Stomach (tissue), 9 donors: ENCODE results near the gene IPCEF1. TPM values are rescaled to one million over a fixed set of nuclear protein-coding genes. Genes with fewer than 3 reads are reported as not detected.

Experiments used
- DNase-seq, 2 donors: peaks; one replicate each; pipeline versions ENCODE4 v3.0.0 to v3.0.0-alpha.2; 2013 to 2019
- H3K27ac ChIP-seq, 5 donors: fragments of 200-600 bp in 4 of 5; sonication (generic) in 4 of 5; one replicate each; pipeline ENCODE4 v1.5.1; 2013 to 2019; ENCODE audit warnings: mild to moderate bottlenecking in 1 of 5, moderate library complexity in 1 of 5
- H3K27me3 ChIP-seq, 3 donors: fragments of 200-600 bp; sonication (generic); one replicate each; pipeline ENCODE4 v1.5.1; 2017 to 2019; ENCODE audit warnings: mixed run types in 1 of 3
- H3K36me3 ChIP-seq, 4 donors: fragments of 200-600 bp; sonication (generic); 1 replicate in 3 of 4; 2 replicates in 1 of 4; pipeline ENCODE4 v1.5.1; 2016 to 2019
- H3K4me1 ChIP-seq, 4 donors: fragments of 200-600 bp; sonication (generic); one replicate each; pipeline ENCODE4 v1.5.1; 2016 to 2019
- H3K4me3 ChIP-seq, 4 donors: fragments of 200-600 bp; sonication (generic) in 3 of 4; one replicate each; pipeline ENCODE4 v1.5.1; 2016 to 2019; ENCODE audit warnings: mild to moderate bottlenecking in 1 of 4
- H3K9me3 ChIP-seq, 4 donors: fragments of 200-600 bp; sonication (generic); one replicate each; pipeline ENCODE4 v1.5.1; 2016 to 2019
- EP300 ChIP-seq: sonication (generic); formaldehyde crosslinking; IDR thresholded peaks from one replicate; pipeline ENCODE4 v1.6.1; 2017; ENCODE audit warnings: antibody characterized with exemption
- POLR2A ChIP-seq, 4 donors: fragments of 450-650 bp; IDR thresholded peaks; one replicate each; pipeline ENCODE4 v1.6.1; 2016; ENCODE audit warnings: antibody characterized with exemption in 4 of 4, control low read depth in 2 of 4, mild to moderate bottlenecking in 1 of 4, moderate library complexity in 1 of 4
- POLR2AphosphoS5 ChIP-seq, 3 donors: sonication (generic); formaldehyde crosslinking; IDR thresholded peaks; one replicate each; pipeline ENCODE4 v1.6.1; 2016; ENCODE audit warnings: antibody characterized with exemption in 3 of 3
- WGBS, 5 donors: extraction: QIAGEN DNeasy Blood & Tissue Kit in 3 of 5; methylation state at CpG; one replicate each; pipeline versions ENCODE4 v1.1.5 to v1.1.7; 2013 to 2018; 5-methylcytosine and 5-hydroxymethylcytosine counted together
- intact Hi-C: fragments of 100-400 bp; cut with DNase I; formaldehyde crosslinking; loops from one replicate; pipeline ENCODE4 v1.15.1; 2023; ENCODE audit warnings: low total_unique reads
- polyA plus RNA-seq, 3 donors: library from polyadenylated mRNA; stranded (reverse); fragments of 200-250 nt; gene quantifications; one replicate each; pipeline ENCODE4 v1.2.3, GENCODE V29; 2013
- total RNA-seq, 5 donors: library from RNA; depleted of rRNA; stranded (reverse); fragments of >200 nt; gene quantifications; one replicate each; pipeline versions ENCODE4 v1.1.0 to v1.2.3, GENCODE V29; 2014 to 2016
- TF ChIP-seq, protein P1 (sequence below), 7 experiments: fragments of 450-650 bp in 4 of 7; fragments of 200-600 bp in 3 of 7; sonication (generic) in 3 of 7; IDR thresholded peaks; one replicate each; pipeline ENCODE4 v1.5.1; 2016 to 2019; ENCODE audit warnings: antibody characterized with exemption in 7 of 7, control low read depth in 2 of 7, mild to moderate bottlenecking in 1 of 7
- donor health status: healthy with polysubstance abuse.
- donor health status: Bipolar disorder and iron deficiency.
- donor health status: healthy.

Gene IPCEF1
- total and polyA plus RNA-seq, 8 donors = under 0.01 to 47.1 (median 1.4) TPM; not detected in 2

DNA sequence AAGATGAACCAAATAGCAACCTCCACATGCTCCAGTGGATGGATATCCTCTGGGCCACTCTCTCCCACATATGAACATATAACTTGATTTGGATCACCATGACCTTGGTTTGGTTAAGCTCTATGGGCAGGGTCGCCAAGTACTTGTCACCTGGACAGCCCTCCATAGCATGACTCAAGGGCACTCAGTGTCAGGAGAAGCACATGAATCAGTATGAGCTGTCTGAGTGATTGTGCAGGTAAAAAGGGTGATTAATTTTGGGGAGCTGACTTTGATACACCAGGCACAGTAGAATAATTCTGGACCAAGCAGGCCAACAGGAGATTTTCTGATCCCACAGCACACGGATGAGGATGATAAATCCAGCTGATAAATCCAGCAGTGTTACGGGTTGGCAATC is 243.2 kb downstream of the IPCEF1 start:
- Histone ChIP-seq H3K36me3 (no peaks in the 10 kb centered on the region), H3K4me1 (no peaks in the 10 kb centered on the region), H3K4me3 (no peak overlapping the region), H3K9me3 (no peaks in the 10 kb centered on the region), H3K27me3 (no peaks in the 10 kb centered on the region), H3K27ac (no peak overlapping the region)
- DNase-seq = no peak
- WGBS, 5 donors = 84 to 91% (median 90%) methylated on average over 3 of the region's 3 CpGs
- TF ChIP-seq, protein P1, sequence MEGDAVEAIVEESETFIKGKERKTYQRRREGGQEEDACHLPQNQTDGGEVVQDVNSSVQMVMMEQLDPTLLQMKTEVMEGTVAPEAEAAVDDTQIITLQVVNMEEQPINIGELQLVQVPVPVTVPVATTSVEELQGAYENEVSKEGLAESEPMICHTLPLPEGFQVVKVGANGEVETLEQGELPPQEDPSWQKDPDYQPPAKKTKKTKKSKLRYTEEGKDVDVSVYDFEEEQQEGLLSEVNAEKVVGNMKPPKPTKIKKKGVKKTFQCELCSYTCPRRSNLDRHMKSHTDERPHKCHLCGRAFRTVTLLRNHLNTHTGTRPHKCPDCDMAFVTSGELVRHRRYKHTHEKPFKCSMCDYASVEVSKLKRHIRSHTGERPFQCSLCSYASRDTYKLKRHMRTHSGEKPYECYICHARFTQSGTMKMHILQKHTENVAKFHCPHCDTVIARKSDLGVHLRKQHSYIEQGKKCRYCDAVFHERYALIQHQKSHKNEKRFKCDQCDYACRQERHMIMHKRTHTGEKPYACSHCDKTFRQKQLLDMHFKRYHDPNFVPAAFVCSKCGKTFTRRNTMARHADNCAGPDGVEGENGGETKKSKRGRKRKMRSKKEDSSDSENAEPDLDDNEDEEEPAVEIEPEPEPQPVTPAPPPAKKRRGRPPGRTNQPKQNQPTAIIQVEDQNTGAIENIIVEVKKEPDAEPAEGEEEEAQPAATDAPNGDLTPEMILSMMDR (IDR thresholded peaks at IDR 0.05) = no peak
- TF ChIP-seq POLR2A (IDR thresholded peaks at IDR 0.05) = no peak
- TF ChIP-seq POLR2AphosphoS5 (IDR thresholded peaks at IDR 0.05) = no peak
- no peak for TF ChIP-seq EP300
- intact Hi-C loops = no loop called here

DNA sequence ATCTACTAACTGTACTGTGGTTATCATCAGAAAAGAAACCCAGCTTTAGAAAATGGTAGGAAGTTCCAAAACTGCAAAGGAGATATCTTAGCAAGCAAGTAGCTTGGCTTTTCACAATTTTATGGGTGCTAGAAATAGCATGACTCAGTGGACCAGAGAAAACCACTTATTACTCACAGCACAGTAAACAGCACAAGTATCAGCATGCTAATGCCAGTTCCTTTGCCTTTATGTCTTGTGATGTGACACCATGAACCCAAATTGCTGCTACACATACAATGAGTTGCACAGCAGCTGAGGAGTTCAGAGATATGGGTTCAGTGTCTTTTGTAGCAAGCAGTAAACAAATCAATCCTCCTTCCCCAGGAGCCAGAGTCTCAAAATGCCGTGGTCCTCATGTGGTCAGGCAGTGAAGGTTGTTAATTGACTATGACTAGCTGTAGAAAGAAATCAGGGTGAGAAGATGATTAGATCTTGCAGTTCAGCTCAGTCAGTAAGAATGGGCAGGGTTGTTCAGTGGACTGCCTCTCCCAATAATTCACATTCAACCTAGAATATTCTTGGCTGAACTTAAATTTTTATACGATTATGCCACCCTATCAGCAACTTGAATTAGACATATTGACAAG is 244.3 kb downstream of the IPCEF1 start:
- H3K36me3 ChIP-seq = no peaks in the 10 kb centered on the region
- 69 to 87% (median 85%) methylated on average over 2 of the region's 2 CpGs for WGBS, 5 donors
- no peaks in the 10 kb centered on the region for H3K9me3 ChIP-seq
- no peak for DNase-seq
- no peak overlapping the region for H3K4me3 ChIP-seq
- no peaks in the 10 kb centered on the region for H3K4me1 ChIP-seq
- no peak for TF ChIP-seq POLR2A (IDR thresholded peaks at IDR 0.05)
- TF ChIP-seq POLR2AphosphoS5 (IDR thresholded peaks at IDR 0.05) = no peak
- TF ChIP-seq, protein P1 (IDR thresholded peaks at IDR 0.05) = no peak
- H3K27me3 ChIP-seq = no peaks in the 10 kb centered on the region
- intact Hi-C loops = no loop called here
- H3K27ac ChIP-seq = no peak overlapping the region

DNA sequence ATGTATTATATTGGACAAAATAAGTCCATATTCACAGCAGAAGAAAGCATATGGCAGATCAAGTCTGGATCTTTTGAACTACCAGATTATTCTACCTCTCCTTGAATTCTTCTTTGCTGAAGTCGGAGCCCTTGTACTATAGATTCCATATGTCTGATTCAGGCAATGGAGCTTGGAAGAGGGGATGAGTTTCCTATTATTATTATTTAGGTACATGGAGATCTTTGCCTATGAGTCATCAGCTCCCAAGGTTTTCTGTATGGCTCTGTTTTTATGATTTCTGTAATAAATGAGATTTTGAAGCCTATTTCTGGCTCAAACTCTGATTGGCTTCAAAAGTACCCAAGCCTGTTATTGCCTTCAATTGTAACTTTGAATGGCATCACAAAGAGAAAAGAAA is 245.6 kb downstream of the IPCEF1 start:
- TF ChIP-seq POLR2A (IDR thresholded peaks at IDR 0.05) = no peak
- TF ChIP-seq EP300 = no peak
- TF ChIP-seq POLR2AphosphoS5 (IDR thresholded peaks at IDR 0.05) = no peak
- TF ChIP-seq, protein P1 (IDR thresholded peaks at IDR 0.05) = no peak

GRCh38 chr6:154106251-154106650 is 250.4 kb downstream of the IPCEF1 start:
- Histone ChIP-seq H3K4me3 (no peak overlapping the region), H3K9me3 (no peaks in the 10 kb centered on the region), H3K36me3 (no peaks in the 10 kb centered on the region), H3K4me1 (no peaks in the 10 kb centered on the region), H3K27ac (no peak overlapping the region), H3K27me3 (no peaks in the 10 kb centered on the region)
- WGBS, 5 donors = 82 to 91% (median 88%) methylated on average over 2 of the region's 2 CpGs
- no peak for TF ChIP-seq POLR2AphosphoS5 (IDR thresholded peaks at IDR 0.05)
- TF ChIP-seq EP300 = no peak
- no peak for TF ChIP-seq POLR2A (IDR thresholded peaks at IDR 0.05)
- TF ChIP-seq, protein P1 (IDR thresholded peaks at IDR 0.05) = no peak
- DNase-seq = no peak
- intact Hi-C loops = no loop called here

More for the DNA sequence above, 245.6 kb downstream of the IPCEF1 start:
- Histone ChIP-seq H3K27ac (no peak overlapping the region), H3K4me3 (no peak overlapping the region), H3K36me3 (no peaks in the 10 kb centered on the region), H3K9me3 (no peaks in the 10 kb centered on the region), H3K4me1 (no peaks in the 10 kb centered on the region), H3K27me3 (no peaks in the 10 kb centered on the region)
- DNase-seq = no peak
- intact Hi-C loops = no loop called here
- WGBS, 5 donors = 80 to 97% (median 90%) methylated on average over 1 of the region's 1 CpG

Other genes starting within 250 kb of the IPCEF1 start
- gene CNKSR3, start 153.9 kb upstream of the IPCEF1 start, total RNA-seq = 10 to 100 TPM in 1 of 5 donors, 1 to 10 TPM in 4; 1.2 to 40.0 (median 7.4) TPM
- 1 to 10 TPM; 5.7 to 6.6 (median 5.9) TPM for gene CNKSR3, start 153.9 kb upstream of the IPCEF1 start, polyA plus RNA-seq